HL-60 (cell line): ENCODE measurements around the gene KRT14.
"Not testable (repeated sequence)": the region's sequence is repeated elsewhere in the genome, so short reads cannot be mapped to it uniquely, and the experiment has no call there.

ENCODE experiments used
- DNase-seq, 2 experiments: peaks; one replicate each; pipeline ENCODE4 v3.0.0-alpha.2; 2010 to 2020; ENCODE audit warnings: low read depth in 1 of 2, low spot score in 1 of 2
- H3K27ac ChIP-seq: fragments of 250-450 bp; sonication (Bioruptor Pico); replicated peaks from 2 replicates; pipeline ENCODE4 v1.5.1; 2020; ENCODE audit warnings: mild to moderate bottlenecking, moderate library complexity
- H3K27me3 ChIP-seq: fragments of 250-450 bp; sonication (Bioruptor Pico); 2 replicates; pipeline ENCODE4 v1.5.1; 2021; ENCODE audit warnings: mild to moderate bottlenecking, moderate library complexity; ENCODE audit not compliant: insufficient read depth, poor library complexity, severe bottlenecking
- H3K4me3 ChIP-seq: replicated peaks from 2 replicates; pipeline ENCODE4 v1.5.1; 2011; ENCODE audit warnings: mild to moderate bottlenecking, control low read depth, low read length; ENCODE audit not compliant: insufficient read depth
- GABPA ChIP-seq: IDR thresholded peaks from 2 replicates; pipeline ENCODE4 v1.6.1; 2012; ENCODE audit warnings: low read depth
- POLR2AphosphoS5 ChIP-seq: IDR thresholded peaks from 2 replicates; pipeline ENCODE4 v1.6.1; 2012; ENCODE audit warnings: low read depth
- SPI1 ChIP-seq: IDR thresholded peaks from 2 replicates; pipeline ENCODE4 v1.6.1; 2012; ENCODE audit warnings: low read depth, mild to moderate bottlenecking, borderline replicate concordance
- TF ChIP-seq, protein P1 (sequence below): IDR thresholded peaks from one replicate; pipeline ENCODE4 v1.5.1; 2011; ENCODE audit warnings: low read length, control low read depth, inconsistent platforms; ENCODE audit not compliant: insufficient read depth
- TF ChIP-seq, protein P2 (sequence below): IDR thresholded peaks from 2 replicates; pipeline ENCODE4 v1.6.1; 2012; ENCODE audit warnings: low read depth; ENCODE audit not compliant: insufficient replicate concordance

The KRT14 gene

DNA sequence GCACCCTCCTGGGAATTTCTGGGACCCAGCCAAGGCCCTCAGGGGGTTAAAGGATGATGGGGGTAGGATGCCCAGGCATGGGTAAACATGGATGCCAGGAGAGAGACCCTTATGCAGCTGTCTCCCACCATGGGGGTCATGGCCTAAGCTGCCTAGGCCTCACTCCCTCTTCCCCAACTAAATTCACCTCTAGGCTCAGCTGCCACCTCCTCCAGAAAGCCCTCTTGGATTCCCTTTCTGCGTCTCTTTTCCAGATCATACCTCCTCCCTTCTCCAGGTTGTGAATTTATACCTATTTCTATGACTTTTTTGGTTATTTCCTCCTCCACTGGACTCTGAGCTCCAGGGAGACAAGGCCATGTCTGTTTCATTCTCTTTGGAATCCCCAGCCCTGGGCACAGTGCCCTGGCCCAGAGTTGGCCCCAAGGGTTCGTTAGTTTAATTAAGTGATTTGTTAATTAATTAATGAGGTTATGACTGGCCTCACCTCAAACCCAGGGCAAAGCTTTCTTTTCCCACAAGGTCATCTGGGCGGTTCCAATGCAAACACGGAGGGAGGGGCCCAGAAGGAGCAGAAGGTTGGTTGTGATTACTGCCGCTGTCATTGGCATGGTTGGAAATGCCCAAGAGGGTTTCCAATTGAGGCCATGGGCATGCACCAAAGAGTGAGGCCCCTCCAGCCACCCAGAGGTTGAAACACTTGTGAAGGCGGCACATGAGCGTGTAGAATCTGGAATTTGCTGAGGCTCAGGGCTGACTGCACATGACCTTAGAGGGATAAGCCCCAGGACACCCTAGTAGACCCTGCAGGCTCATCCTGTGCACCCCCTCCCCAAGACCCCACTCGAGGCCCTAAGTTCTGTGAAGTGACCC, 44.6 kb upstream of the KRT14 start:
- no peak overlapping the region for H3K4me3 ChIP-seq
- DNase-seq = no peak
- TF ChIP-seq, protein P1, sequence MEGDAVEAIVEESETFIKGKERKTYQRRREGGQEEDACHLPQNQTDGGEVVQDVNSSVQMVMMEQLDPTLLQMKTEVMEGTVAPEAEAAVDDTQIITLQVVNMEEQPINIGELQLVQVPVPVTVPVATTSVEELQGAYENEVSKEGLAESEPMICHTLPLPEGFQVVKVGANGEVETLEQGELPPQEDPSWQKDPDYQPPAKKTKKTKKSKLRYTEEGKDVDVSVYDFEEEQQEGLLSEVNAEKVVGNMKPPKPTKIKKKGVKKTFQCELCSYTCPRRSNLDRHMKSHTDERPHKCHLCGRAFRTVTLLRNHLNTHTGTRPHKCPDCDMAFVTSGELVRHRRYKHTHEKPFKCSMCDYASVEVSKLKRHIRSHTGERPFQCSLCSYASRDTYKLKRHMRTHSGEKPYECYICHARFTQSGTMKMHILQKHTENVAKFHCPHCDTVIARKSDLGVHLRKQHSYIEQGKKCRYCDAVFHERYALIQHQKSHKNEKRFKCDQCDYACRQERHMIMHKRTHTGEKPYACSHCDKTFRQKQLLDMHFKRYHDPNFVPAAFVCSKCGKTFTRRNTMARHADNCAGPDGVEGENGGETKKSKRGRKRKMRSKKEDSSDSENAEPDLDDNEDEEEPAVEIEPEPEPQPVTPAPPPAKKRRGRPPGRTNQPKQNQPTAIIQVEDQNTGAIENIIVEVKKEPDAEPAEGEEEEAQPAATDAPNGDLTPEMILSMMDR = no peak
- TF ChIP-seq, protein P2, sequence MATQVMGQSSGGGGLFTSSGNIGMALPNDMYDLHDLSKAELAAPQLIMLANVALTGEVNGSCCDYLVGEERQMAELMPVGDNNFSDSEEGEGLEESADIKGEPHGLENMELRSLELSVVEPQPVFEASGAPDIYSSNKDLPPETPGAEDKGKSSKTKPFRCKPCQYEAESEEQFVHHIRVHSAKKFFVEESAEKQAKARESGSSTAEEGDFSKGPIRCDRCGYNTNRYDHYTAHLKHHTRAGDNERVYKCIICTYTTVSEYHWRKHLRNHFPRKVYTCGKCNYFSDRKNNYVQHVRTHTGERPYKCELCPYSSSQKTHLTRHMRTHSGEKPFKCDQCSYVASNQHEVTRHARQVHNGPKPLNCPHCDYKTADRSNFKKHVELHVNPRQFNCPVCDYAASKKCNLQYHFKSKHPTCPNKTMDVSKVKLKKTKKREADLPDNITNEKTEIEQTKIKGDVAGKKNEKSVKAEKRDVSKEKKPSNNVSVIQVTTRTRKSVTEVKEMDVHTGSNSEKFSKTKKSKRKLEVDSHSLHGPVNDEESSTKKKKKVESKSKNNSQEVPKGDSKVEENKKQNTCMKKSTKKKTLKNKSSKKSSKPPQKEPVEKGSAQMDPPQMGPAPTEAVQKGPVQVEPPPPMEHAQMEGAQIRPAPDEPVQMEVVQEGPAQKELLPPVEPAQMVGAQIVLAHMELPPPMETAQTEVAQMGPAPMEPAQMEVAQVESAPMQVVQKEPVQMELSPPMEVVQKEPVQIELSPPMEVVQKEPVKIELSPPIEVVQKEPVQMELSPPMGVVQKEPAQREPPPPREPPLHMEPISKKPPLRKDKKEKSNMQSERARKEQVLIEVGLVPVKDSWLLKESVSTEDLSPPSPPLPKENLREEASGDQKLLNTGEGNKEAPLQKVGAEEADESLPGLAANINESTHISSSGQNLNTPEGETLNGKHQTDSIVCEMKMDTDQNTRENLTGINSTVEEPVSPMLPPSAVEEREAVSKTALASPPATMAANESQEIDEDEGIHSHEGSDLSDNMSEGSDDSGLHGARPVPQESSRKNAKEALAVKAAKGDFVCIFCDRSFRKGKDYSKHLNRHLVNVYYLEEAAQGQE = no peak
- no peak for TF ChIP-seq GABPA
- no peak overlapping the region for H3K27ac ChIP-seq
- no peaks in the 10 kb centered on the region for H3K27me3 ChIP-seq

DNA sequence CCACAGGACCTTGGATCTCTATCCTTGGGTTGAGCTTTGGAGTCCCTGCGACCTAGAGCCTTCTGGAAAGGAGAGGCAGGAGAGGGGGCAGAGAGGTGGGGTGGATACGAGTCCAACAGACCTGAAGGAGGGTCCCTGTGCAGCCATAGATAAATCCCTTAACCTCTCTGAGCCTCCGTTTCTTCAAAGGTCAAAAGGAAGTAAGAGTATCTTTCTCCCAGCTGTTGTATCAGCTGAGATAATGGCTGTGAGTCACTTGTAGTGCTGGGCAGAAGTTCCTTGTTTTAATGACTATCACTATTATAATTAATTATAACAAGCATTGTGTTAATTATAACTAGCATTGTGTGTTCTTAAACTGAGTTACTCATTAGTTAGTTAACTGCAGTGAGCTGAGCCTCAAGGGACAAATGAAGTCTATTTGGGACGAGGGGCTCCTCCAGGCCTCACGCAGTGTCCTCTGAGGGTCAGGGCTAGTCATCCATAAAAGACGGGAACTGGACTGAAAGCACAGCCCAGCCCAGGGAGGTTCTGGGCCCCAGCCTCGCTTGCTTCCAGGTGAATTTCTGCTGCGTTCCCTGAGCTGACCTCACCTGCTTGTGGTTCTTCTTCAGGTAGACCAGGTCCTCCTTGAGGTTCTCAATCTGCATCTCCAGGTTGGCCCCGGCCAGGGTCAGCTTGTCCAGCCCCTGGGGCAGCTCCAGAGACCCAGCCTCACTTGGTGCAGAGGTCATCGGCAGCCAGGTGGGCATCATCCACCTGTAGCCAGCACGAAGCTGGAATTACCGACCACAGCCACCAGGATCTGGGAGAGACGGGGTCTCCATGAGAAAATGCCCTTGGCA, 43.4 kb upstream of the KRT14 start:
- Histone ChIP-seq H3K27me3 (no peaks in the 10 kb centered on the region), H3K4me3 (no peak overlapping the region), H3K27ac (no peak overlapping the region)
- no peak for TF ChIP-seq GABPA
- TF ChIP-seq, protein P1 = no peak
- TF ChIP-seq, protein P2 = no peak
- TF ChIP-seq SPI1 = no peak
- TF ChIP-seq POLR2AphosphoS5 = no peak
- DNase-seq = no peak

DNA sequence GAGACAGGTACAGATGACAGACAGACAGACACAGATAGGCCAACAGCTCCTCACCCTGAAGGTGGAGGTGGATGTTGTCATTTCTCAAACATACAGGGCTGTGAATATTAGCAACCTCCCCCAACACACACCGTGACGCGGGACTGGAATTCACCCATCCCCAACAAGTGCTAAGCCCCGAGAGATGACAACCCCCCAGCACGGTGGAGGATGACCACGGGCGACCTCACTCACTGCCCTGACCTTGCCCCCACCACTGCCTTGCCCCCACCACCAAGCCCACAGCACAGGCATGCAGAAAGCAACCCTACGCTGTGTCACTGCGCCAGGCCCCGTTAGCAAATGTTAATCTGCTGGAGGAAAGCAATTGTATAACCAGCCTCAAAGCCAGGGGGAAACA, 42.6 kb upstream of the KRT14 start:
- no peaks in the 10 kb centered on the region for H3K27me3 ChIP-seq
- TF ChIP-seq, protein P1 = no peak
- TF ChIP-seq GABPA (no peak), POLR2AphosphoS5 (no peak), SPI1 (no peak)
- TF ChIP-seq, protein P2 = no peak

DNA sequence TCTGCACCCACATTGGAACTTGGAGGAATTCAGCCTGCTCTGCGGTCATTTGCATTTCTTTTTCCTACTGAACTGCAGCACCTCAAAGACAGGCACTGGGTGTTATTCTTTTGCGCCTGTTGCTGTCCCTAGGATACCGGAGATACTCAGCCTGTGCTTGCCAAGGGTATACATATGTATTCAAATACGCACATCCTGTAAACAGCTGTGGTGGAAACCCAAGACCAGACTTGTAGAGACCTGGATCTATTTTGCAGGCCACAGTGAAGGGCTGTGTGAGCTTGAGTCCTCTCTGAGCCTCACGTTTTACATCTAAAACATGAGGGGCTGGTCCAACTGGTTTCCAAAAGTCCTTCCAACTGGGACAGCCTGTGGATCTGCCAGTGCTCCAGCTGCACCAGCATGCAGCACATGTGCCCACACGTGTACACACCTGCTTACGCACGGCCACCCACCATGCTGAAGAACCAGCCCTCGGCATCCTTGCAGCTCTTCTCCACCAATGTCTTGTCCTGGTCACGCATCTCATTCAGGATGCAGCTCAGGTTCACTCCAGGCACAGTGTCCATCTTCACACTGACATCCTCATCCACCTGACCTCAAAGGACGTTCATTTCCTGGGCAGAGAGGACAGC, 42.0 kb upstream of the KRT14 start:
- DNase-seq, H3K27me3 ChIP-seq, H3K4me3 ChIP-seq, H3K27ac ChIP-seq: not testable (repeated sequence)

More for the DNA sequence above, 42.6 kb upstream of the KRT14 start:
- no peak for DNase-seq
- Histone ChIP-seq H3K27ac (no peak overlapping the region), H3K4me3 (no peak overlapping the region)

DNA sequence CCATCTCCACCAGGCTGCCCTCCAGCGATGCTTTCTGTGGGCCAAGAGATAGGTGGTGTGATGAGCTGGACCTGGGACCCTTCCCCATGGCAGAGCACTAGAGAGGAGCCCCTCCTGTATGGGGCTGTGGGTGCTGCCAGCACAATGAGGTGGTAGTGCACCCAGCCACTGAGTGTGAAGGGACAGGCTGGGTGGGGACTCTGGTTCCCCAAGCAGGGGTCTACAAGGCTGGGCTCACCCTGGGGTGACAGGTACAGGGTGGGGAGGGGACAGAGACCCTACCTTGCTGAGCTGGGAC, 41.3 kb upstream of the KRT14 start:
- not testable (repeated sequence) for DNase-seq, H3K4me3 ChIP-seq, H3K27me3 ChIP-seq, H3K27ac ChIP-seq
